ENCODE data around the gene C5AR1.

DNA sequence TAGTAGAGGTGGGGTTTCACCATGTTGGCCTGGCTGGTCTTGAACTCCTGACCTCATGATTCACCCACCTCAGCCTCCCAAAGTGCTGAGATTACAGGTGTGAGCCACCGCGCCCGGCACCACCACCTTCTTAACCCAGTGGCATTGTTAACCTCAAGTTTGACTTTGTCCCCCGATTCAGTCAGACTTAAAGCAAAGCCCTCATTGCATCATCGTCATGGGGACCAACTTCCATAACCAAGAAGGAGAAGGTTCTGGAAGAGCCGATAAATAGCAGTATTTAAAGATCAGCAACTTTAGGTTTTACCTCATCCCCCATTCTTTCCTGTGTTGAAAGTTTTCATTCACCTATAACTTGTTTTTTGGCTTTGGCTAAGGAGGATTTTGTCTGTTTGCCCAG, 41.6 kb upstream of the C5AR1 start:
- TF ChIP-seq, protein P1, sequence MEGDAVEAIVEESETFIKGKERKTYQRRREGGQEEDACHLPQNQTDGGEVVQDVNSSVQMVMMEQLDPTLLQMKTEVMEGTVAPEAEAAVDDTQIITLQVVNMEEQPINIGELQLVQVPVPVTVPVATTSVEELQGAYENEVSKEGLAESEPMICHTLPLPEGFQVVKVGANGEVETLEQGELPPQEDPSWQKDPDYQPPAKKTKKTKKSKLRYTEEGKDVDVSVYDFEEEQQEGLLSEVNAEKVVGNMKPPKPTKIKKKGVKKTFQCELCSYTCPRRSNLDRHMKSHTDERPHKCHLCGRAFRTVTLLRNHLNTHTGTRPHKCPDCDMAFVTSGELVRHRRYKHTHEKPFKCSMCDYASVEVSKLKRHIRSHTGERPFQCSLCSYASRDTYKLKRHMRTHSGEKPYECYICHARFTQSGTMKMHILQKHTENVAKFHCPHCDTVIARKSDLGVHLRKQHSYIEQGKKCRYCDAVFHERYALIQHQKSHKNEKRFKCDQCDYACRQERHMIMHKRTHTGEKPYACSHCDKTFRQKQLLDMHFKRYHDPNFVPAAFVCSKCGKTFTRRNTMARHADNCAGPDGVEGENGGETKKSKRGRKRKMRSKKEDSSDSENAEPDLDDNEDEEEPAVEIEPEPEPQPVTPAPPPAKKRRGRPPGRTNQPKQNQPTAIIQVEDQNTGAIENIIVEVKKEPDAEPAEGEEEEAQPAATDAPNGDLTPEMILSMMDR (conservative IDR thresholded peaks at IDR 0.05; ENCODE audit: low read length): no peak
- TF ChIP-seq EZH2phosphoT487 (IDR thresholded peaks at IDR 0.05; ENCODE audit: borderline replicate concordance, low read depth, low read length): no peak
